Body of pancreas (tissue), 4 donors: ENCODE measurements around the gene BRD3.

Source experiments
- POLR2A ChIP-seq, 3 donors: fragments of 450-650 bp; IDR thresholded peaks; one replicate each; pipeline ENCODE4 v1.6.1; 2016; ENCODE audit warnings: antibody characterized with exemption in 3 of 3, mild to moderate bottlenecking in 2 of 3
- TF ChIP-seq, protein P1 (sequence below), 7 experiments: fragments of 450-650 bp in 4 of 7; fragments of 200-600 bp in 3 of 7; sonication (generic) in 3 of 7; IDR thresholded peaks; one replicate each; pipeline ENCODE4 v1.5.1; 2016 to 2019; ENCODE audit warnings: antibody characterized with exemption in 7 of 7

DNA sequence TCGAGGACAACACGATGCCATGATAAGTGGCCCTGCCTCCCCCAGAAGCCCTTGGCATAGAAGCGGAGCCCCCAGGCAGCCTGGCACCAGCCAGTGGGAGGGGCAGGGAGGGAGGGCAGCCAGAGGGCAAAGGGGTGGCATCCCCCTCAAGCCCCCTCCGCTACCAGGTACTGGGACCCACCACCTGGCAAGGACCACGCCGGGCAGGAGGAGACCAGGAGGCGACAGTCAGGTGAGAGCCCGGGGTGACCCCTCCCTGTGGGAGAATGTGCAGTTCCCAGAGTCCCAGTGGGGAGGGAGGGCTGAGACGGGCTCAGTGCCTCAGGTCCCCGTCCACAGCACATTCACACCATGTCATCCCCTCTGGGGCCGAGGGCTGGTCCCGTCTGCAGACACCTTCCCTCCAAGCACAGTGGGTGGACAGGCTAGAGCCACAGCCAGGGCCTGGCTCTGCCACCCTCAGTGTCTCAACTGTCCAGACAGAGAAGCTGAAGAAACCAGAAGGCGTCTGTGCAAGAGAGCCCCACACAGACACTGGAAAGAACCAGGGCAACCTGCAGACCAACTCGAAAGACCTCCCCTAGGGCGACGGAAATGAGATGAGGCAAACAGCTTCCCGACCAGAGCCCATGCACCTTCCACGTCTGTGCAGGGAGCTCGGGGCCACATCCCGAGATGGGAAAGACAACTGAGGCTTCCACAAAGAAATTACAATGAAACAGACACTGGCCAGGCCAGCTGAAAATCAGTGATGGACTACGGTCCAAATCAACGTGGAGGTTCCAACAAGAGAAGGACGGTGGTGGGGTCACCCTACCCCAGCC is 11.1 kb downstream of the BRD3 start:
- TF ChIP-seq, protein P1, sequence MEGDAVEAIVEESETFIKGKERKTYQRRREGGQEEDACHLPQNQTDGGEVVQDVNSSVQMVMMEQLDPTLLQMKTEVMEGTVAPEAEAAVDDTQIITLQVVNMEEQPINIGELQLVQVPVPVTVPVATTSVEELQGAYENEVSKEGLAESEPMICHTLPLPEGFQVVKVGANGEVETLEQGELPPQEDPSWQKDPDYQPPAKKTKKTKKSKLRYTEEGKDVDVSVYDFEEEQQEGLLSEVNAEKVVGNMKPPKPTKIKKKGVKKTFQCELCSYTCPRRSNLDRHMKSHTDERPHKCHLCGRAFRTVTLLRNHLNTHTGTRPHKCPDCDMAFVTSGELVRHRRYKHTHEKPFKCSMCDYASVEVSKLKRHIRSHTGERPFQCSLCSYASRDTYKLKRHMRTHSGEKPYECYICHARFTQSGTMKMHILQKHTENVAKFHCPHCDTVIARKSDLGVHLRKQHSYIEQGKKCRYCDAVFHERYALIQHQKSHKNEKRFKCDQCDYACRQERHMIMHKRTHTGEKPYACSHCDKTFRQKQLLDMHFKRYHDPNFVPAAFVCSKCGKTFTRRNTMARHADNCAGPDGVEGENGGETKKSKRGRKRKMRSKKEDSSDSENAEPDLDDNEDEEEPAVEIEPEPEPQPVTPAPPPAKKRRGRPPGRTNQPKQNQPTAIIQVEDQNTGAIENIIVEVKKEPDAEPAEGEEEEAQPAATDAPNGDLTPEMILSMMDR (IDR thresholded peaks at IDR 0.05) = no peak
- TF ChIP-seq POLR2A (IDR thresholded peaks at IDR 0.05) = no peak
